IPS-20b (cell line): ENCODE results near the gene MSN.

Experiments used
- H3K27ac ChIP-seq: one replicate; pipeline ENCODE4 v1.5.1; 2013; ENCODE audit warnings: low read length
- H3K27me3 ChIP-seq: 2 replicates; pipeline ENCODE4 v1.6.1; 2013; ENCODE audit warnings: mild to moderate bottlenecking, low read length, inconsistent platforms; ENCODE audit not compliant: insufficient read depth
- H3K36me3 ChIP-seq: 2 replicates; pipeline ENCODE4 v1.6.1; 2013; ENCODE audit warnings: low read depth, mild to moderate bottlenecking, inconsistent platforms, low read length, moderate library complexity; ENCODE audit not compliant: insufficient read depth
- H3K4me1 ChIP-seq: 2 replicates; pipeline ENCODE4 v1.6.1; 2013; ENCODE audit warnings: mild to moderate bottlenecking, control low read depth, inconsistent platforms, low read length, moderate library complexity; ENCODE audit not compliant: insufficient read depth
- H3K4me3 ChIP-seq: 2 replicates; pipeline ENCODE4 v1.5.1; 2013; ENCODE audit warnings: mild to moderate bottlenecking, low read length, inconsistent platforms
- H3K9ac ChIP-seq: 2 replicates; pipeline ENCODE4 v1.6.1; 2013; ENCODE audit warnings: low read depth, mild to moderate bottlenecking, inconsistent platforms, low read length, moderate library complexity
- H3K9me3 ChIP-seq: 2 replicates; pipeline ENCODE4 v1.6.1; 2013; ENCODE audit warnings: mild to moderate bottlenecking, low read depth, low read length, inconsistent platforms; ENCODE audit not compliant: insufficient read depth

Gene MSN

GRCh38 chrX:65674204-65674893 is 6.9 kb downstream of the MSN start:
- Histone ChIP-seq H3K27me3 (no peaks in the 10 kb centered on the region), H3K4me3 (no peak overlapping the region), H3K36me3 (no peaks in the 10 kb centered on the region), H3K9ac (no peak overlapping the region), H3K27ac (no peak overlapping the region), H3K4me1 (peaks cover 10% of the 10 kb centered on the region), H3K9me3 (no peaks in the 10 kb centered on the region)

- H3K9ac ChIP-seq = no peak overlapping the region
- no peaks in the 10 kb centered on the region for H3K27me3 ChIP-seq
- H3K4me3 ChIP-seq = no peak overlapping the region
- H3K27ac ChIP-seq = no peak overlapping the region
- no peaks in the 10 kb centered on the region for H3K36me3 ChIP-seq
- peaks cover 9% of the 10 kb centered on the region for H3K4me1 ChIP-seq
- no peaks in the 10 kb centered on the region for H3K9me3 ChIP-seq
These were observed 10.6 kb downstream of the MSN start for GRCh38 chrX:65677954-65678469.

GRCh38 chrX:65679071-65679540 is 11.7 kb downstream of the MSN start:
- Histone ChIP-seq H3K9me3 (no peaks in the 10 kb centered on the region), H3K4me3 (no peak overlapping the region), H3K36me3 (no peaks in the 10 kb centered on the region), H3K27me3 (no peaks in the 10 kb centered on the region), H3K4me1 (peaks cover 9% of the 10 kb centered on the region), H3K27ac (no peak overlapping the region), H3K9ac (no peak overlapping the region)

GRCh38 chrX:65681810-65682209 is 14.4 kb downstream of the MSN start:
- H3K27me3 ChIP-seq = no peaks in the 10 kb centered on the region
- H3K4me3 ChIP-seq = no peak overlapping the region
- no peak overlapping the region for H3K27ac ChIP-seq
- H3K9ac ChIP-seq = no peak overlapping the region
- peaks cover 9% of the 10 kb centered on the region for H3K4me1 ChIP-seq
- no peaks in the 10 kb centered on the region for H3K9me3 ChIP-seq
- no peaks in the 10 kb centered on the region for H3K36me3 ChIP-seq

DNA sequence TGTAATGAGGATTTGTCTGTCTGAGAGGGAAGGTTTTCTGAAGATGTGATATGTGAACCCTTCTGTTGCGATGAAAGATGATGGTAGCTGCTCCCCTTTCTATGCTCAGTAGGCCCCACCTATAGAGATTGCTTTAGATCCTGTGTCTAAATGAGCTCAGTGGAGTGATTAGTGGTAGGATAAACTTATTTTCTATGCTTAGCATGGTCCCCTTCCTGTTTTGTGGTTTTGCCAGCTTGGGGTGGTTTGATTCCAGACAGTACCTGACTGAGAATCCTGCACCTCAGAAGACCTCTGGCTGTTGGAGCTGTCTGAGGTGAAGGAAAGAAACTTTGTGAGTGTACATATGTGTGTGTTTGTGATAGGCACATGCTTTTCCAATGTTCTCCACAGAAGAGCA is 17.7 kb downstream of the MSN start:
- Histone ChIP-seq H3K27ac (no peak overlapping the region), H3K4me1 (no peaks in the 10 kb centered on the region; the same call in 1 of the 2 replicates)

GRCh38 chrX:65686236-65686635 is 18.8 kb downstream of the MSN start:
- Histone ChIP-seq H3K27ac (no peak overlapping the region), H3K27me3 (no peaks in the 10 kb centered on the region), H3K4me3 (no peak overlapping the region), H3K9me3 (no peaks in the 10 kb centered on the region), H3K36me3 (no peaks in the 10 kb centered on the region), H3K9ac (no peak overlapping the region), H3K4me1 (no peaks in the 10 kb centered on the region; the same call in 1 of the 2 replicates)

More for the DNA sequence above, 17.7 kb downstream of the MSN start:
- Histone ChIP-seq H3K9me3 (no peaks in the 10 kb centered on the region), H3K4me3 (no peak overlapping the region), H3K9ac (no peak overlapping the region), H3K27me3 (no peaks in the 10 kb centered on the region), H3K36me3 (no peaks in the 10 kb centered on the region)

- Histone ChIP-seq H3K4me3 (no peak overlapping the region), H3K27me3 (no peaks in the 10 kb centered on the region), H3K9me3 (no peaks in the 10 kb centered on the region), H3K9ac (no peak overlapping the region), H3K4me1 (no peaks in the 10 kb centered on the region; the same call in 1 of the 2 replicates), H3K27ac (no peak overlapping the region), H3K36me3 (no peaks in the 10 kb centered on the region)
These were observed 19.9 kb downstream of the MSN start for GRCh38 chrX:65687367-65687766.

GRCh38 chrX:65688403-65688871 is 21.0 kb downstream of the MSN start:
- Histone ChIP-seq H3K9ac (no peak overlapping the region), H3K9me3 (no peaks in the 10 kb centered on the region), H3K4me1 (no peaks in the 10 kb centered on the region; the same call in 1 of the 2 replicates), H3K4me3 (no peak overlapping the region), H3K27ac (no peak overlapping the region), H3K27me3 (no peaks in the 10 kb centered on the region), H3K36me3 (no peaks in the 10 kb centered on the region)

GRCh38 chrX:65689377-65689776 is 21.9 kb downstream of the MSN start:
- Histone ChIP-seq H3K9ac (no peak overlapping the region), H3K4me3 (no peak overlapping the region), H3K36me3 (no peaks in the 10 kb centered on the region), H3K27ac (no peak overlapping the region), H3K9me3 (no peaks in the 10 kb centered on the region), H3K27me3 (no peaks in the 10 kb centered on the region), H3K4me1 (no peaks in the 10 kb centered on the region; the same call in 1 of the 2 replicates)

DNA sequence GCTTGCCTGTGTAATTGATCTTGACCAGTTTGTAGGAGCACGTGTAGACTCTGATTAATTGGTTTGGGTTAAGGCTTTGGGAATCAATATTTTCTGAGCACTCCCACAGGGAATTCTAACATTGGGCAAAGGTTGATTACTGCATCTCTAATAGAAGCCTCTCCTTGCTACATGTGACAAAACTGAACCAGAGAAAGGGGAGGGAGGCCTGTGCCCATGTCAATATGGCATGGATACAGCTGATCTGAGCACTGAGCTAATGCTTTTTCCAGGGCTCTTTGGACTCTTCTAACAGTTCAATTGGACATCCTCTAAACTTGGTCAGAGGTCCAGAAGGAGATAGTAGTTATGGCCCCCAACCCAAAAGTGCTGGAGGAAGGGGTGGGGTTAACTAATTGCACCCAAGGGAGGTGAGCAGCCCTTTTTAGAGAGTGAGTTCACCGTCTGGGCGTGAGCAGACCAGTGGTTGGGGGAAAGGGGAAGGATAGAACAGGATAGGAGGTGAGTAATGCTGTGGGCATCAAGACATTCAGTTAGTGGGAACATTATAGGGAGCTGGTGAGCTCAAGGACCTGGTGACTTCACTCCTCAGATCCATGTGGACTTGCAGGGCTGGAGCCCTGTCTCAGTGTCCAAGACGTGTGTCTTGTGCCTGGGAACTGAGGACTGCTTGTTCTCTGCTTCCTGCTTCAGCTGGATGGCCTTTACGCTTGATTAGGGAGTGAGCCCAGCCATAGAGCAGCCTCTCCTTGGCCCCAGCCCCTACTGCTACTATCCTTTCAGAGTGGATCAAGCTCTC is 22.8 kb downstream of the MSN start:
- Histone ChIP-seq H3K36me3 (no peaks in the 10 kb centered on the region), H3K27me3 (no peaks in the 10 kb centered on the region), H3K4me3 (no peak overlapping the region), H3K27ac (no peak overlapping the region), H3K9me3 (no peaks in the 10 kb centered on the region), H3K9ac (no peak overlapping the region), H3K4me1 (no peaks in the 10 kb centered on the region; the same call in 1 of the 2 replicates)

DNA sequence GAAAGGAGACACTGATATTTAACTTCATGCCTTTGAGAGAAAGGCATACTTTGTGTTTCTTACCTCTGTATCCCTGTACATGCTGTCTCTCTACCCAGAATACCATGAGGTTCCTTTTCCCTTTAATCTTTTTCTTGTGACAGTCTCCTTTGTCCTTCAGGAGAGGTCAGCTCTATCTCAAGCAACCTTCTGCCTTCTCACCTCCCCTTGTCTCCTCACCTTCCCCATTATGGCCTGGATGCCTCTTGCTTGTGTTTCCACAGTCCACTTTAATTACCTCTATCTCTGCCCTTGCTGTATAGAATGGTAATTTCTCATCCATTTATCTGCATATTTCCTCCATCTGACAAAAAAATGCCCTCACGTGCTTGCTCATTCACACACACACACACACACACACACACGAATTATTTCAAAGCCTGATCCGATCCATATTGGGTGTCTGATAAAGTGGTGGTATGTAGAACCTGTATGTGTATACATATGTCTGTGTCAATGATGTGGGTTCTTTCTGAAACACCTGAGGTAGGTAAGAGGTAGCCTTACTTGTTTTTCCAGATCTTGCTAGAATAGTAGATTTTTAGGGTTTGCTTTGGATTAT is 28.5 kb downstream of the MSN start:
- Histone ChIP-seq H3K9ac (no peak overlapping the region), H3K27me3 (no peaks in the 10 kb centered on the region), H3K4me1 (peaks cover 15% of the 10 kb centered on the region), H3K9me3 (no peaks in the 10 kb centered on the region), H3K4me3 (no peak overlapping the region), H3K27ac (no peak overlapping the region), H3K36me3 (no peaks in the 10 kb centered on the region)
